ENCODE results near the gene CYBRD1.

DNA sequence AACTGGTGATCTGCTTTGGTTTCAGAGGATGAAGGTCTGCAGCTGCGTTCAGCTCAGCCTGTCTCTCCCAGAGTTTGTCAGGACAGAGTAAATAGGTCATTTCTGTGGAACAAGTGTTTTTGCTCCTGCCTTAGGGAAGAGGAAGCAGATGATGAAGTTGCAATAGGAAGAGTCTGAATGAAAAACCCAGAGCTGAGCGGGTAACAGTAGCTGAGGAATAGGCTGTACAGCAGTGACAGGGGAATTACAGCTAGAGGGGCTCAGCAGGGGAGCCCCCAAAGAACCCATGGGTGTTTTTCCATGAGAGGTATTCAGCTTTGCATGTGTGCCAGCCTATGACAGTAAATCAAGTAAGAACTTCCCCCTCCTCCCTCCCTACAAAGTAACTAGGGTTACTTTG, 10.3 kb upstream of the CYBRD1 start:
- TF ChIP-seq, protein P1, sequence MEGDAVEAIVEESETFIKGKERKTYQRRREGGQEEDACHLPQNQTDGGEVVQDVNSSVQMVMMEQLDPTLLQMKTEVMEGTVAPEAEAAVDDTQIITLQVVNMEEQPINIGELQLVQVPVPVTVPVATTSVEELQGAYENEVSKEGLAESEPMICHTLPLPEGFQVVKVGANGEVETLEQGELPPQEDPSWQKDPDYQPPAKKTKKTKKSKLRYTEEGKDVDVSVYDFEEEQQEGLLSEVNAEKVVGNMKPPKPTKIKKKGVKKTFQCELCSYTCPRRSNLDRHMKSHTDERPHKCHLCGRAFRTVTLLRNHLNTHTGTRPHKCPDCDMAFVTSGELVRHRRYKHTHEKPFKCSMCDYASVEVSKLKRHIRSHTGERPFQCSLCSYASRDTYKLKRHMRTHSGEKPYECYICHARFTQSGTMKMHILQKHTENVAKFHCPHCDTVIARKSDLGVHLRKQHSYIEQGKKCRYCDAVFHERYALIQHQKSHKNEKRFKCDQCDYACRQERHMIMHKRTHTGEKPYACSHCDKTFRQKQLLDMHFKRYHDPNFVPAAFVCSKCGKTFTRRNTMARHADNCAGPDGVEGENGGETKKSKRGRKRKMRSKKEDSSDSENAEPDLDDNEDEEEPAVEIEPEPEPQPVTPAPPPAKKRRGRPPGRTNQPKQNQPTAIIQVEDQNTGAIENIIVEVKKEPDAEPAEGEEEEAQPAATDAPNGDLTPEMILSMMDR (IDR thresholded peaks at IDR 0.05): no peak
- no peak for TF ChIP-seq POLR2A (IDR thresholded peaks at IDR 0.05)

Measured in testis (tissue), 2 donors.